HCT116 (cell line): ENCODE measurements around the gene UPF3A. TPM values are rescaled to one million over a fixed set of nuclear protein-coding genes. Genes with fewer than 3 reads are reported as not detected.

ENCODE experiments used
- ATAC-seq: fragments of 200-7000 bp; cut with Tn5 transposase; 2 replicates; pipeline ENCODE4 v1.9.1; 2020; ENCODE audit warnings: mild to moderate bottlenecking, moderate library complexity
- BruUV-seq: library from RNA; stranded (reverse); fragments of 400-500 nt; replicated peaks from 2 replicates; lab custom pipeline; 2021; lab: Mats Ljungman, UMichigan
- CTCF ChIA-PET: fragments of 300-600 bp; sonication (Branson Sonifier 250); formaldehyde crosslinking; loops from one replicate; lab custom pipeline; 2021; ENCODE audit warnings: antibody characterized with exemption; lab: Charles Lee
- POLR2A ChIA-PET: fragments of 300-600, 350-600 bp; sonication (Branson Sonifier 250); formaldehyde crosslinking; loops from one replicate; lab custom pipeline; 2021; ENCODE audit warnings: antibody characterized with exemption; lab: Charles Lee
- RAD21 ChIA-PET, 2 experiments: fragments of 300-600 bp; sonication (Branson Sonifier 250); formaldehyde crosslinking; loops; one replicate each; lab custom pipeline; 2023; ENCODE audit warnings: low total read pairs in 2 of 2; ENCODE audit not compliant: uncharacterized antibody in 2 of 2, unreplicated experiment in 2 of 2, low non-redundant PET in 1 of 2; lab: Charles Lee
- DNase-seq: peaks from one replicate; pipeline ENCODE4 v3.0.0-alpha.2; 2010; ENCODE audit warnings: low read depth, low spot score
- H2AFZ ChIP-seq: fragments of 200-600 bp; shearing (Covaris generic), sonication (generic); 2 replicates; pipeline ENCODE4 v1.6.1; 2017; ENCODE audit warnings: low read depth, mixed run types, mixed read lengths, antibody characterized with exemption, low read length; ENCODE audit not compliant: poor library complexity, severe bottlenecking
- H3K27ac ChIP-seq: 2 replicates; pipeline ENCODE4 v1.5.1; 2012; ENCODE audit warnings: low read depth, low read length
- H3K27me3 ChIP-seq: fragments of 200-600 bp; sonication (generic); 2 replicates; pipeline ENCODE4 v1.6.1; 2016; ENCODE audit warnings: mixed run types, low read length, mixed read lengths; ENCODE audit not compliant: insufficient read depth
- H3K36me3 ChIP-seq, 2 experiments: fragments of 200-500 bp in 1 of 2; fragments of 200-600 bp in 1 of 2; sonication (Bioruptor generic) in 1 of 2; sonication (generic) in 1 of 2; 2 replicates each; pipeline versions ENCODE4 v1.5.1 to v1.6.1; 2014 to 2016; ENCODE audit warnings: low read length in 2 of 2, inconsistent platforms in 1 of 2, mixed read lengths in 1 of 2, mixed run types in 1 of 2; ENCODE audit not compliant: insufficient read depth in 2 of 2, control insufficient read depth in 1 of 2
- H3K4me1 ChIP-seq, 2 experiments: fragments of 200-600 bp in 1 of 2; sonication (generic) in 1 of 2; 2 replicates each; pipeline versions ENCODE4 v1.5.1 to v1.6.1; 2012 to 2017; ENCODE audit warnings: low read length in 2 of 2, inconsistent platforms in 1 of 2, mild to moderate bottlenecking in 1 of 2, mixed read lengths in 1 of 2, mixed run types in 1 of 2, moderate library complexity in 1 of 2; ENCODE audit not compliant: insufficient read depth in 2 of 2, control insufficient read depth in 1 of 2
- H3K4me2 ChIP-seq: fragments of 200-600 bp; sonication (generic); 2 replicates; pipeline ENCODE4 v1.6.1; 2017; ENCODE audit warnings: mixed run types, low read length, mixed read lengths
- H3K4me3 ChIP-seq, 2 experiments: fragments of 200-600 bp in 1 of 2; sonication (generic) in 1 of 2; replicated peaks in 1 of 2; 2 replicates each; pipeline ENCODE4 v1.5.1; 2011 to 2016; ENCODE audit warnings: low read length in 2 of 2, control low read depth in 1 of 2, low read depth in 1 of 2, mild to moderate bottlenecking in 1 of 2, mixed read lengths in 1 of 2, mixed run types in 1 of 2
- H3K79me2 ChIP-seq: fragments of 200-600 bp; sonication (generic); 2 replicates; pipeline ENCODE4 v1.6.1; 2017; ENCODE audit warnings: mild to moderate bottlenecking, mixed run types, low read length, moderate library complexity, mixed read lengths; ENCODE audit not compliant: insufficient read depth
- H3K9ac ChIP-seq: fragments of 200-600 bp; sonication (generic); 2 replicates; pipeline ENCODE4 v1.6.1; 2016; ENCODE audit warnings: low read length, mixed read lengths
- H3K9me2 ChIP-seq: fragments of 200-600 bp; sonication (generic), shearing (Covaris generic); 2 replicates; pipeline ENCODE4 v1.6.1; 2017; ENCODE audit warnings: mixed run types, mild to moderate bottlenecking, moderate library complexity; ENCODE audit not compliant: insufficient read depth
- H3K9me3 ChIP-seq, 2 experiments: fragments of 200-500 bp in 1 of 2; fragments of 200-600 bp in 1 of 2; sonication (Bioruptor generic) in 1 of 2; sonication (generic) in 1 of 2; 2 replicates each; pipeline ENCODE4 v1.6.1; 2014 to 2017; ENCODE audit warnings: low read length in 2 of 2, mixed read lengths in 2 of 2, inconsistent platforms in 1 of 2, low read depth in 1 of 2, mild to moderate bottlenecking in 1 of 2, mixed run types in 1 of 2, moderate library complexity in 1 of 2; ENCODE audit not compliant: control insufficient read depth in 1 of 2, insufficient read depth in 1 of 2
- H4K20me1 ChIP-seq: fragments of 200-600 bp; sonication (generic), shearing (Covaris generic); 2 replicates; pipeline ENCODE4 v1.6.1; 2017; ENCODE audit warnings: mixed run types, mild to moderate bottlenecking, moderate library complexity; ENCODE audit not compliant: insufficient read depth
- ATF3 ChIP-seq: IDR thresholded peaks from 2 replicates; pipeline ENCODE4 v1.6.1; 2012
- CBX3 ChIP-seq: IDR thresholded peaks from 2 replicates; pipeline ENCODE4 v1.6.1; 2012; ENCODE audit warnings: low read depth
- CTCF ChIP-seq, 3 experiments: fragments of 200-600 bp in 1 of 3; sonication (generic) in 1 of 3; IDR thresholded peaks in 2 of 3; conservative IDR thresholded peaks in 1 of 3; 2 replicates each; pipeline ENCODE4 v1.5.1; 2012 to 2017; ENCODE audit warnings: low read depth in 2 of 3, low read length in 2 of 3, antibody characterized with exemption in 1 of 3, borderline replicate concordance in 1 of 3, control low read depth in 1 of 3, mild to moderate bottlenecking in 1 of 3, mixed read lengths in 1 of 3, mixed run types in 1 of 3, moderate library complexity in 1 of 3; ENCODE audit not compliant: insufficient read depth in 1 of 3
- EGR1 ChIP-seq: IDR thresholded peaks from 2 replicates; pipeline ENCODE4 v1.6.1; 2012; ENCODE audit warnings: low read depth
- ELF1 ChIP-seq: IDR thresholded peaks from 2 replicates; pipeline ENCODE4 v1.6.1; 2012; ENCODE audit warnings: low read depth, borderline replicate concordance
- EZH2phosphoT487 ChIP-seq: fragments of 200-600 bp; IDR thresholded peaks from 2 replicates; pipeline ENCODE4 v1.6.1; 2018; ENCODE audit warnings: antibody characterized with exemption, borderline replicate concordance
- FOSL1 ChIP-seq: IDR thresholded peaks from 2 replicates; pipeline ENCODE4 v1.6.1; 2012; ENCODE audit warnings: low read depth
- RAD21 ChIP-seq: IDR thresholded peaks from 2 replicates; pipeline ENCODE4 v1.6.1; 2012; ENCODE audit warnings: low read depth, mild to moderate bottlenecking
- REST ChIP-seq: IDR thresholded peaks from 2 replicates; pipeline ENCODE4 v1.6.1; 2012; ENCODE audit warnings: low read depth
- SIN3A ChIP-seq: IDR thresholded peaks from 2 replicates; pipeline ENCODE4 v1.6.1; 2012; ENCODE audit warnings: low read depth
- SRF ChIP-seq: IDR thresholded peaks from 2 replicates; pipeline ENCODE4 v1.6.1; 2012; ENCODE audit warnings: low read depth
- ZNF274 ChIP-seq: fragments of 200-500 bp; sonication (Bioruptor generic); IDR thresholded peaks from 2 replicates; pipeline ENCODE4 v1.6.1; 2014; ENCODE audit warnings: mild to moderate bottlenecking, low read depth, low read length, inconsistent platforms
- intact Hi-C: fragments of 100-400 bp; cut with micrococcal nuclease; formaldehyde crosslinking; loops from 2 replicates; pipeline ENCODE4 v1.10.0; 2022
- total RNA-seq: library from RNA; stranded (reverse); gene quantifications from one replicate; pipeline ENCODE4 v1.2.1, GENCODE V29; 2021; ENCODE audit not compliant: unreplicated experiment

Gene UPF3A
- total RNA-seq, 1 experiment from 2014 or later, result 31.8 TPM

- no peak for ATAC-seq
- intact Hi-C loops, result no loop called here
- TF ChIP-seq SIN3A (no peak), ATF3 (no peak), SRF (no peak), RAD21 (no peak), CTCF (IDR thresholded peaks at IDR 0.05 in 2 of 3, conservative IDR thresholded peaks at IDR 0.05 in 1 of 3; ENCODE audit: borderline replicate concordance in 1 of 3, insufficient read depth in 1 of 3, low read depth in 2 of 3, low read length in 2 of 3) (no peak), EGR1 (no peak), FOSL1 (no peak), EZH2phosphoT487 (no peak), REST (no peak), ELF1 (no peak), ZNF274 (no peak), CBX3 (no peak)
- Histone ChIP-seq H3K4me3 (no peak overlapping the region), H3K9me2 (no peaks in the 10 kb centered on the region), H3K9me3 (no peaks in the 10 kb centered on the region), H3K9ac (no peak overlapping the region), H3K4me1 (peaks cover 9 to 15% of the 10 kb centered on the region in 2 experiments; a peak in 3 of 4 replicates), H3K27me3 (no peaks in the 10 kb centered on the region), H3K36me3 (peaks cover 7 to 15% of the 10 kb centered on the region in 2 experiments; a peak in 2 of 4 replicates), H3K4me2 (no peak overlapping the region), H4K20me1 (no peaks in the 10 kb centered on the region), H3K79me2 (peaks cover 21% of the 10 kb centered on the region), H3K27ac (no peak overlapping the region), H2AFZ (no peak overlapping the region)
- no peak for DNase-seq
- CTCF ChIA-PET, result no interaction called here
- POLR2A ChIA-PET, result no interaction called here
- RAD21 ChIA-PET, result no interaction called here
- BruUV-seq, result no TSS peak
Measured at GRCh38 chr13:114285166-114285808, 3.9 kb downstream of the UPF3A start.
